ENCODE data around the gene ZNF512.

DNA sequence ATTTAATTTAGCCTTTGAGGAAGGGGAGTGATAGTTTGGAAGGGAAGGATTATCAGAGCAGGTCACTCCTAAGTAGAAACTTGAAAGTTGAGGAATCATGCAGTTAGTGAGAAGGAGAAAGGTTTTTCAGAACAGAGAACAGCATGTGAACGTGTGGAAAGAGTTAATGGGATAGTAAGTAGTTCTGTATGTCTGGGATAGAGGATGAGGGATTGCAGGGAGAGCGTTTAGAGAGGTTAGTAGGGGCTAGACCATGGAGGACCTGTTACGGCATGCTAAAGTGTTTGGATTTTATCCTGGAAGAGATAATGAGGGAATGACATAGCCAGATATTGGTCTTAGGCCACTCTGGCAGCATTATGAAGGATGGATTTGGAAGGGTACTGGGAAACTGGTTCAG, 1.8 kb downstream of the ZNF512 start:
- TF ChIP-seq, protein P1, sequence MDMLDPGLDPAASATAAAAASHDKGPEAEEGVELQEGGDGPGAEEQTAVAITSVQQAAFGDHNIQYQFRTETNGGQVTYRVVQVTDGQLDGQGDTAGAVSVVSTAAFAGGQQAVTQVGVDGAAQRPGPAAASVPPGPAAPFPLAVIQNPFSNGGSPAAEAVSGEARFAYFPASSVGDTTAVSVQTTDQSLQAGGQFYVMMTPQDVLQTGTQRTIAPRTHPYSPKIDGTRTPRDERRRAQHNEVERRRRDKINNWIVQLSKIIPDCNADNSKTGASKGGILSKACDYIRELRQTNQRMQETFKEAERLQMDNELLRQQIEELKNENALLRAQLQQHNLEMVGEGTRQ (CRISPR knock-in tag; IDR thresholded peaks at IDR 0.05), result no peak
- no peak for TF ChIP-seq GTF2I (CRISPR knock-in tag; conservative IDR thresholded peaks at IDR 0.05)
- TF ChIP-seq, protein P2, sequence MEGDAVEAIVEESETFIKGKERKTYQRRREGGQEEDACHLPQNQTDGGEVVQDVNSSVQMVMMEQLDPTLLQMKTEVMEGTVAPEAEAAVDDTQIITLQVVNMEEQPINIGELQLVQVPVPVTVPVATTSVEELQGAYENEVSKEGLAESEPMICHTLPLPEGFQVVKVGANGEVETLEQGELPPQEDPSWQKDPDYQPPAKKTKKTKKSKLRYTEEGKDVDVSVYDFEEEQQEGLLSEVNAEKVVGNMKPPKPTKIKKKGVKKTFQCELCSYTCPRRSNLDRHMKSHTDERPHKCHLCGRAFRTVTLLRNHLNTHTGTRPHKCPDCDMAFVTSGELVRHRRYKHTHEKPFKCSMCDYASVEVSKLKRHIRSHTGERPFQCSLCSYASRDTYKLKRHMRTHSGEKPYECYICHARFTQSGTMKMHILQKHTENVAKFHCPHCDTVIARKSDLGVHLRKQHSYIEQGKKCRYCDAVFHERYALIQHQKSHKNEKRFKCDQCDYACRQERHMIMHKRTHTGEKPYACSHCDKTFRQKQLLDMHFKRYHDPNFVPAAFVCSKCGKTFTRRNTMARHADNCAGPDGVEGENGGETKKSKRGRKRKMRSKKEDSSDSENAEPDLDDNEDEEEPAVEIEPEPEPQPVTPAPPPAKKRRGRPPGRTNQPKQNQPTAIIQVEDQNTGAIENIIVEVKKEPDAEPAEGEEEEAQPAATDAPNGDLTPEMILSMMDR (IDR thresholded peaks at IDR 0.05), result no peak
- TF ChIP-seq, protein P3, sequence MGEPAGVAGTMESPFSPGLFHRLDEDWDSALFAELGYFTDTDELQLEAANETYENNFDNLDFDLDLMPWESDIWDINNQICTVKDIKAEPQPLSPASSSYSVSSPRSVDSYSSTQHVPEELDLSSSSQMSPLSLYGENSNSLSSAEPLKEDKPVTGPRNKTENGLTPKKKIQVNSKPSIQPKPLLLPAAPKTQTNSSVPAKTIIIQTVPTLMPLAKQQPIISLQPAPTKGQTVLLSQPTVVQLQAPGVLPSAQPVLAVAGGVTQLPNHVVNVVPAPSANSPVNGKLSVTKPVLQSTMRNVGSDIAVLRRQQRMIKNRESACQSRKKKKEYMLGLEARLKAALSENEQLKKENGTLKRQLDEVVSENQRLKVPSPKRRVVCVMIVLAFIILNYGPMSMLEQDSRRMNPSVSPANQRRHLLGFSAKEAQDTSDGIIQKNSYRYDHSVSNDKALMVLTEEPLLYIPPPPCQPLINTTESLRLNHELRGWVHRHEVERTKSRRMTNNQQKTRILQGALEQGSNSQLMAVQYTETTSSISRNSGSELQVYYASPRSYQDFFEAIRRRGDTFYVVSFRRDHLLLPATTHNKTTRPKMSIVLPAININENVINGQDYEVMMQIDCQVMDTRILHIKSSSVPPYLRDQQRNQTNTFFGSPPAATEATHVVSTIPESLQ (CRISPR knock-in tag; IDR thresholded peaks at IDR 0.05), result no peak

All from WTC11 (cell line).